ENCODE results near the gene GSTK1.

DNA sequence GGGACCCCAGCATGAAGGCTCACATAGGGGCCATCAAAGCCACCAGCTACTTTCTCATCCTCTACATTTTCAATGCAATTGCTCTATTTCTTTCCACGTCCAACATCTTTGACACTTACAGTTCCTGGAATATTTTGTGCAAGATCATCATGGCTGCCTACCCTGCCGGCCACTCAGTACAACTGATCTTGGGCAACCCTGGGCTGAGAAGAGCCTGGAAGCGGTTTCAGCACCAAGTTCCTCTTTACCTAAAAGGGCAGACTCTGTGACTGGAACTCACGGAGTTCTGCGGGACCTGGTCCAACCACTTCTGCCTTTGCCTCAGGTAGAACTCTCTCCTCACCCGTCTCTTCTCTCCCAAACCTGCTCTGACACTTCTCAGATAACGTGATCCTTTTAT lies 40.5 kb upstream of the GSTK1 start:
- no peak for TF ChIP-seq ZFP3 (CRISPR knock-in tag; IDR thresholded peaks at IDR 0.05)
- TF ChIP-seq ZNF8 (CRISPR knock-in tag; IDR thresholded peaks at IDR 0.05), result no peak
- TF ChIP-seq ARNTL (CRISPR knock-in tag; IDR thresholded peaks at IDR 0.05; ENCODE audit: borderline replicate concordance, low read depth), result no peak
- TF ChIP-seq ISL1 (CRISPR knock-in tag; IDR thresholded peaks at IDR 0.05), result no peak
- no peak for TF ChIP-seq CSDC2 (CRISPR knock-in tag; IDR thresholded peaks at IDR 0.05)
- TF ChIP-seq ZFP30 (CRISPR knock-in tag; IDR thresholded peaks at IDR 0.05), result no peak
- TF ChIP-seq PPARA (CRISPR knock-in tag; IDR thresholded peaks at IDR 0.05; ENCODE audit: borderline replicate concordance), result no peak
